ENCODE measurements around the gene SUFU. TPM values are rescaled to one million over a fixed set of nuclear protein-coding genes. Genes with fewer than 3 reads are reported as not detected.

Gene SUFU
- total and polyA plus RNA-seq, 2 of the 13 experiments (the other 11 are each of a cell fraction or from before 2014, with no cell fraction given): 2.9 to 5.5 TPM

- no peak for TF ChIP-seq ZNF160 (CRISPR knock-in tag; IDR thresholded peaks at IDR 0.05)
- TF ChIP-seq ZNF24 (IDR thresholded peaks at IDR 0.05): no peak
- TF ChIP-seq ZNF30 (CRISPR knock-in tag; IDR thresholded peaks at IDR 0.05): no peak
- no peak; the same call in 1 of the 2 replicates for TF ChIP-seq HNF1B (CRISPR knock-in tag; IDR thresholded peaks at IDR 0.05)
- no peak for TF ChIP-seq ZNF782 (CRISPR knock-in tag; IDR thresholded peaks at IDR 0.05; ENCODE audit: borderline replicate concordance)
- peak; percentile 95 for TF ChIP-seq TAF1 (CRISPR knock-in tag; IDR thresholded peaks at IDR 0.05)
- no peak for TF ChIP-seq NAIF1 (CRISPR knock-in tag; IDR thresholded peaks at IDR 0.05; ENCODE audit: borderline replicate concordance)
- TF ChIP-seq ZNF282 (IDR thresholded peaks at IDR 0.05; ENCODE audit: partially characterized antibody): no peak
- no peak for TF ChIP-seq ZBTB3 (CRISPR knock-in tag; IDR thresholded peaks at IDR 0.05; ENCODE audit: borderline replicate concordance, low read depth)
- TF ChIP-seq HMG20B (CRISPR knock-in tag; conservative IDR thresholded peaks at IDR 0.05): no peak
- no peak for TF ChIP-seq ZNF629 (CRISPR knock-in tag; conservative IDR thresholded peaks at IDR 0.05)
- no peak for TF ChIP-seq TERF1 (CRISPR knock-in tag; IDR thresholded peaks at IDR 0.05)
- peak; percentile 78 for TF ChIP-seq TGIF2 (CRISPR knock-in tag; IDR thresholded peaks at IDR 0.05)
- no peak for TF ChIP-seq SOX13 (IDR thresholded peaks at IDR 0.05)
- peak in 1 of 2 experiments; percentile 34; a peak in 2 of 4 replicates for TF ChIP-seq SOX13 (CRISPR knock-in tag; conservative IDR thresholded peaks at IDR 0.05 in 1 of 2, IDR thresholded peaks at IDR 0.05 in 1 of 2)
- TF ChIP-seq ZBTB25 (CRISPR knock-in tag; IDR thresholded peaks at IDR 0.05): no peak
- no peak for TF ChIP-seq ZNF256 (CRISPR knock-in tag; conservative IDR thresholded peaks at IDR 0.05)
- TF ChIP-seq NCOA5 (CRISPR knock-in tag; IDR thresholded peaks at IDR 0.05): no peak
- TF ChIP-seq PAXIP1 (CRISPR knock-in tag; conservative IDR thresholded peaks at IDR 0.05): no peak
- TF ChIP-seq RBFOX2 (IDR thresholded peaks at IDR 0.05; ENCODE audit: low read depth, low read length): peak; percentile 71
- no peak for TF ChIP-seq ARNTL (CRISPR knock-in tag; IDR thresholded peaks at IDR 0.05)
- TF ChIP-seq FLYWCH1 (CRISPR knock-in tag; IDR thresholded peaks at IDR 0.05): no peak
Measured at GRCh38 chr10:102503264-102504178, at the start of gene SUFU (continued).

Data from HepG2 (cell line).